KG1 (cell line): ENCODE measurements around the gene TMEM213.

Experiments used
- DNase-seq: peaks from one replicate; lab custom pipeline; 2025; lab: John Stamatoyannopoulos, UW

TMEM213 gene

GRCh38 chr7:138876326-138876725, 78.5 kb downstream of the TMEM213 start:
- no peak for DNase-seq

GRCh38 chr7:138878051-138878450, 80.3 kb downstream of the TMEM213 start:
- DNase-seq, result no peak

GRCh38 chr7:138878856-138879255, 81.1 kb downstream of the TMEM213 start:
- no peak for DNase-seq

- DNase-seq, result no peak
These were observed 81.6 kb downstream of the TMEM213 start for GRCh38 chr7:138879356-138879755.

- DNase-seq, result no peak
These were observed 83.2 kb downstream of the TMEM213 start for GRCh38 chr7:138880881-138881578.

- DNase-seq, result no peak
These were observed 83.9 kb downstream of the TMEM213 start for GRCh38 chr7:138881579-138882188.

GRCh38 chr7:138882249-138882648, 84.5 kb downstream of the TMEM213 start:
- DNase-seq, result no peak

- no peak for DNase-seq
These were observed 87.8 kb downstream of the TMEM213 start for GRCh38 chr7:138885383-138886147.

GRCh38 chr7:138886501-138886917, 88.7 kb downstream of the TMEM213 start:
- DNase-seq, result peak; percentile 52

- DNase-seq, result no peak
These were observed 89.4 kb downstream of the TMEM213 start for GRCh38 chr7:138887085-138887710.
